SIG-M5 treated with dmso at 0.1 percent for 504 hours (cell line): ENCODE data around the gene DIP2A.

ENCODE experiments used
- DNase-seq: peaks from one replicate; lab custom pipeline; 2025; ENCODE audit not compliant: unreplicated experiment; lab: John Stamatoyannopoulos, UW

DIP2A gene

GRCh38 chr21:46616050-46616449 is 157.4 kb downstream of the DIP2A start:
- no peak for DNase-seq

GRCh38 chr21:46616656-46617055 is 158.0 kb downstream of the DIP2A start:
- no peak for DNase-seq

GRCh38 chr21:46617267-46618051 is 158.8 kb downstream of the DIP2A start:
- no peak for DNase-seq

- no peak for DNase-seq
These were observed 160.2 kb downstream of the DIP2A start for GRCh38 chr21:46618738-46619379.
